HG03108 (cell line): ENCODE results near the gene GUSB.
"Not testable (repeated sequence)": the region's sequence is repeated elsewhere in the genome, so short reads cannot be mapped to it uniquely, and the experiment has no call there.

Experiments
- ATAC-seq: cut with Tn5 transposase; IDR thresholded peaks from one replicate; pipeline ENCODE4 v1.9.1; 2021; ENCODE audit warnings: moderate library complexity; ENCODE audit not compliant: unreplicated experiment

The GUSB gene

DNA sequence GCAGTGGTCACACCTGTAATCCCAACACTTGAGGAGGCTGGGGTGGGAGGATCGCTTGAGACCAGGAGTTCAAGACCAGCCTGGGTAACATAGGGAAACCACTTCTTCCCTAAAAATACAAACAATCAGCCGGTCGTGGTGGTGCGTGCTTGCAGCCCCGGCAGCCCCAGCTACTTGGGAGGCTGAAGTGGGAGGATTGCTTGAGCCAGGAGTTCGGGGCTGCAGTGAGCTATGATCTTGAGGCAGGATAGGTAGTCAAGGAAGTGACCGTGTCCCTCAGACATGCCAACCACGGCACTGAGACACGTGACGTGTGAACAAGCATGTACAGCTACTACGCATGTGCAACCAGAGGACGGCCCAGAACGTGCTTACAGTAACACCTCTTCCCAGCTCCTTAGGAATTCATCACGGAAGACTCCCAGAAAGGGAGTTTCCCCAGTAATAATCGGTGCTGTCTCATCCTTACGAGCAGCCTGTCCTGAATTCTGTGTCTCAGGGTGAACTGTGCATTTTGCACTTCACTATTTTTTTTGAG lies 5.3 kb downstream of the GUSB start:
- ATAC-seq, result no peak

DNA sequence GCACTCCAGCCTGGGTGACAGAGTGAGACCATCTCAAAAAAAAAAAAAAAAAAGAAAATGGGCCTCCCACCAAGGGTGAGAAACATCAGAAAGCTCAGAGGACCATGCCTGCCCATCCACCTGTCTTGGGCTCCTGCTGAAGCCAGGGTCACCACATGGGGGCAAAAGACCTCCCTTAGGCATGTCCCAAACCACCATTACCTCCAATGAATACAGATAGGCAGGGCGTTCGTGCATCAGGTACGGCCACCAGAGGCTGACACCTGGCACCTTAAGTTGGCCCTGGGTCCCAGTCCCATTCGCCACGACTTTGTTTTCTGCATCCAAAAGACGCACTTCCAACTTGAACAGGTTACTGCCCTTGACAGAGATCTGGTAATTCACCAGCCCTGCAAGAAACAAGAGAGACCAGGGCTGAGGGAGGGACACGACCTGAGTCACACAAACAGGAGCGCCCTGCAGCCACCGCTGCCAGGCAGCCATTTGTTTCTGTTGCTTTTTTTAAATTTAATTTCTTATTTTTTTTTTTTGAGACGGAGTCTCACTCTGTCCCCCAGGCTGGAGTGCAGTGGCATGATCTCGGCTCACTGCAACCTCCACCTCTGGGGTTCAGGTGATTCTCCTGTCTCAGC lies 6.1 kb downstream of the GUSB start:
- ATAC-seq, result no peak

DNA sequence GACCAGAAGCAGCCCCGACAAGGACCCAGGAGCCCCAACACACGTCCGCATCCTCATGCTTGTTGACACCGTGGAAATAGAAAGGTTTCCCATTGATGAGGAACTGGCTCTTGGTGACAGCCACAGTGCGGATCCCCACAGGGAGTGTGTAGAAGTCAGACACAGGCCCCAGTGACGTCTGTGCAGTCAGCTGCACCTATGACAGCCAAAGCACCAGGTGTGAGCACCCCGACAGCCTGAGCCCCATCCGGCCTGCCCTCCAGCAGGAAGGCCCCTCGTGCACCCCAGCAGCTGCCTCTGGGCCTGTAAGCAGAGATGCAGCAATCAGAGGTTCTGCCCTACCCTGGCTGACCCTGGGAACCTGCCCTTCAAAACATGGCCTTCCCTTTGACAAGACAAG lies 7.1 kb downstream of the GUSB start:
- no peak for ATAC-seq

- ATAC-seq, result no peak
Observed at GRCh38 chr7:65974191-65974801, 7.7 kb downstream of the GUSB start.

DNA sequence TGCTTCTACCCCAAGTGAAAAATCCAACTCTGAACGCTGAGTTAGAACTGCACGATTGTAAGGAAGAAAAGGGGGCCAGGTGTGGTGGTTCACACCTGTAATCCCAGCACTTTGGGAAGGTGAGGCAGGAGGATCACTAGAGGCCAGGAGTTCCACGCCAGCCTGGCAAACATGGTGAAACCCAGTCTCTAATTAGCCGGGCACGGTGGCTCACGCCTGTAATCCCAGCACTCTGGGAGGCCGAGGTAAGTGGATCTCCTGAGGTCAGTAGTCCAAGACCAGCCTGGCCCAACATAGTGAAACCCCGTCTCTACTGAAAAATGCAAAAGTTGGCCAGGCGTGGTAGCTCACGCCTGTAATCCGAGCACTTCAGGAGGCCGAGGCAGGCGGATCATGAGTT lies 9.0 kb downstream of the GUSB start:
- no peak for ATAC-seq

DNA sequence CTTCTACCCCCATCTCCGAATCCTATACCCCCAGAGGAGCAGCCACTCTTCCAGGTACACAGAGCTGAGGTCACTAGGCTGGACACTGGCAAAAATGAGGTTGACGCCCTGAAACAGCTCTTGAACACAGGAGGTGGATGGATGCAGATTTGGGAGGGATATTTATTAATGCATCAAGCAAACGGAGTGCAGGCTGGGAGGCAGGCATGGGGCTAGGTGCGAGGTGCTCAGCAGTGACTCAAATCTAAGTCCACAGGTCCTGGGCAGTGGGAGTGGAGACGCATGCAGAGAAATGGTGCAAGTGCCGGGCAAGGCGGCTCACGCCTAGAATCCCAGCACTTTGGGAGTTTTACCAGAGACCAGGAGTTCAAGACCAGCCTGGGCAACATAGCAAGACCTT lies 11.0 kb downstream of the GUSB start:
- no peak for ATAC-seq

DNA sequence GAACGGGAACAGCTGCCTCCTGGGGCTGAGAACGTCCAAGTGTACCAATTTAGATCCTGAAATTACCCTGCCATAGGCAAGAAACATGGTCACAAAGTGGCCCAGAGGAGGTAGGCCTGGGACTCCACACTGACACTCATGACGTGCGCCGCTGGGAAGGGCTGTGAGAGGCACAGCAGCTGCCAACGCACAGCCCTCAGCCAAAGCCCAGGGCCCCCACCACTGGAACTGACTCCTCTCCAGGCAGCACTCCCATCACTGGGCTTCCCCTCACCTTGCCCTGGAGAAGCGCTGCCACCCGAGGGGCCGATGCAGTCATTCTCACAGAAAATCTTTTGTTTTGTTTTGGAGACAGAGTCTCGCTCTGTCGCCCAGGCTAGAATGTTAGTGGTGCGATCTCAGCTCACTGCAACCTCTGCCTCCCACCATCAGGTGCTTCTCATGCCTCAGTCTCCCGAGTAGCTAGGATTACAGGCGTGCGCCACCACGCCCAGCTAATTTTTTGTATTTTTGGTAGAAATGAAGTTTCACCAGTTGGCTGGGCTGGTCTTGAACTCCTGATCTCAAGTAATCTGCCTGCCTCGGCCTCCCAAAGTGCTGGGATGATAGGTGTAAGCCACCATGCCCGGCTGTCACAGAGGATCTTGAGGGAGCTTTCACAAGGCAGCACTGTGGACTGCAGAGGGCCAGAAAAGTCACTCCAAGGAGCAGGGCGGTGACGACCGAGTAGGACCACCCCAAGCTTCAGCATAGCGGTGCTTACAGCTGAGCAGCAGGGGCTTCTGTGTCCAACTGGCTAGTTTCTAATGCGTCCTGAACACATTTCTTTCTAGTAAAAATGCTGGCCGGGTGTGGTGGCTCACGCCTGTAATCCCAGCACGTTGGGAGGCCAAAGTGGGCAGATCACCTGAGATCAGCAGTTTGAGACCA lies 13.5 kb downstream of the GUSB start:
- no peak for ATAC-seq

GRCh38 chr7:65967361-65968155 lies 14.5 kb downstream of the GUSB start:
- ATAC-seq, result no peak

DNA sequence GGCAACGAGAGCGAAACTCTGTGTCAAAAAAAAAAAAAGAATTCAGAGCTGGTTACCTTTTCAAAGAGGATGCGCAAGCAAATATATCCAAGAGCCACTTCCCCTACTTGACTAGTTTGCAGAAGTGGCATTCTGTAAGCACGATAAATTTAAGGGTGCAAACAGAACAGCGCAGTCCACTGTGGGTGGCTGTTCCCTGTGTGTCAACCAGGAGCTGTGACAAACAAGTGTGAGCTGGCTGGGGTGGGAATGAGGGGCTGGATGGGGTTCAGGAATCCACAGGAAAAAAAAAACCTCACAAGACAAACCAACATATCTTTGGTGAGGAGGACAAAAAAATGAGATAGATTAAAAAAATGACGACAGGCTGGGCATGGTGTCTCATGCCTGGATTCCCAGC lies 15.9 kb downstream of the GUSB start:
- ATAC-seq, result no peak

GRCh38 chr7:65964671-65965070 lies 17.3 kb downstream of the GUSB start:
- not testable (repeated sequence) for ATAC-seq

- ATAC-seq, result no peak
Observed at GRCh38 chr7:65962033-65962432, 20.0 kb downstream of the GUSB start.

- no peak for ATAC-seq
Observed at GRCh38 chr7:65960351-65961074, 21.5 kb downstream of the GUSB start.

DNA sequence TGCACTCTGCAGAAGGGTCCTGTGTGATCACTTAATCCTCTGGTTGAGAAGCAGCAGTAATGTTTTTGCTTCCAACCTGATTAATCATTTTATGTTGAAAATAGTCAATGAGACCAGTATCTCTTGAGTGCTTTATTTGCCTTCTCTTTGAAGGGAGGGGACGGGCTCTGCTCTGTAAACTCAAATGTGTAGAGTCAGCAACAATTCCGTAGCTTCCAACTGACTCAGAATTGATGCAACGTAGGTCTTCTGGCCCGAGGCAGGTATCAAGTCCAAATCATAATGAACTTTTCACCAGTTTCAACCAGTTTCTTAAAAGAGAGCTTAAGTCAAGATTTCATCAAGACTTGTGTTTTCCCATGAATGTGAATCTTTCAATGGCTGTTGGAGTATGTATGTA lies 26.3 kb downstream of the GUSB start:
- ATAC-seq, result no peak

DNA sequence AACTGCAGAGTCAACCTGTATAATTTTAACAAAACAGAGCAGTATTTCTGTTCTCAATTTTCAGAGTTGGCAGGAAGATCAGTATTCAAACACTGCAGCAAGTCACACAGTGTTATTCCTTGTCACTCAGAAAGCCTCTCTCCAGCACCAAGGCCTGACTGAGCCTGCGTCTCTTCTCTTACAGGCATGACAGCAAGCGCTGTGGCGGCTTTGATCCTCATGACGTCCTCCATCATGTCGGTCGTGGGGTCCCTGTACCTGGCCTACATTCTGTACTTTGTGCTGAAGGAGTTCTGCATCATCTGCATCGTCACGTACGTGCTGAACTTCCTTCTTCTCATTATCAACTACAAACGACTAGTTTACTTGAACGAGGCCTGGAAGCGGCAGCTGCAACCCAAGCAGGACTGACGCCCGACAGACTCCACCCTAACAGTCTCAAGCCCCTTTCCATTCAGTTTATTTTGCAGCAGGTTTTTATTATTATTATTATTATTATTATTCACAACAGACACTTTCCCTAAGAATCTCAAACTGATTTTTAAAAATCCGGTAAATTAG lies 28.0 kb downstream of the GUSB start:
- ATAC-seq, result no peak

- no peak for ATAC-seq
Observed at GRCh38 chr7:65953001-65953720, 28.9 kb downstream of the GUSB start.

GRCh38 chr7:65951837-65952578 lies 30.0 kb downstream of the GUSB start:
- ATAC-seq, result no peak

- ATAC-seq, result no peak
Observed at GRCh38 chr7:65946904-65947303, 35.1 kb downstream of the GUSB start.

- not testable (repeated sequence) for ATAC-seq
Observed at GRCh38 chr7:65945787-65946186, 36.2 kb downstream of the GUSB start.
